Activated CD8-positive, alpha-beta memory T cell treated with anti-CD3 and anti-CD28 coated beads for 24 hours (primary cell): Measurements from ENCODE around the gene KLF13.

Source experiments
- DNase-seq: peaks from one replicate; pipeline ENCODE4 v3.0.0-alpha.2; 2020

The KLF13 gene

GRCh38 chr15:31405200-31405920, 78.7 kb downstream of the KLF13 start:
- no peak for DNase-seq

GRCh38 chr15:31407376-31407775, 80.7 kb downstream of the KLF13 start:
- no peak for DNase-seq

DNA sequence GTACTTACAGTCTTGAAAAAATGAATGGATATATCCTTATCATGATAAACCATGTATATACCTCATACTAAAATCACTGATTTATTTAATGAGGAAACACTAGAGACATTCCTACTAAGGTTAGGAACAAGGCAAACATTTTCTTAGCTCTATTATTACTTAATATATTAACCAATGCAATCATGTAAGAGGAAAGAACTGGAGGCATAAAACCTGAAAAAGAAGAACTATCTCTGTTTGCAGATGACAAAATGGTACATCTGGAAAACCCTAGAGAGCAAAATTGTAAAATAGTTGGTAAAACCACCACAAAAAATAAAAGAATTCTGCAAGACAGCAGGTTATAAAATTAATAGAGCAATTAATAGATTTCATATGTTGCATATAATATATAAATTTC, 81.2 kb downstream of the KLF13 start:
- DNase-seq: no peak

GRCh38 chr15:31408724-31409123, 82.1 kb downstream of the KLF13 start:
- DNase-seq: no peak

DNA sequence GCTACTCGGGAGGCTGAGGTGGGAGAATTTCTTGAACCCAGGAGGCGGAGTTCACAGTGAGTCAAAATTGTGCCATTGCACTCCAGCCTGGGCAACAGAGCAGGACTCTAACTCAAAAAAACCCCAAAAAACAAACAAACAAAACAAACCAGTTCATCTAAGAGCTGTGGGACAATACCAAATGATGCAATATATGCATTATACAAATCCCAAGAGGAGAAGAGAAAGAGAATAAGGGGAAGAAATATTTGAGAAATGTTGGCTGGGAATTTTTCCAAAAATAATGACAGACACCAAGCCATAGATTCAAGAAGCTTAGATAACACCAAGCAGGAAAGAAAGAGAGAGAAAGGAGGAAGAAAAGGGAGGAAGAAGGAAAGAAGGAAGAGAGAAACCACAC, 82.5 kb downstream of the KLF13 start:
- DNase-seq: no peak

DNA sequence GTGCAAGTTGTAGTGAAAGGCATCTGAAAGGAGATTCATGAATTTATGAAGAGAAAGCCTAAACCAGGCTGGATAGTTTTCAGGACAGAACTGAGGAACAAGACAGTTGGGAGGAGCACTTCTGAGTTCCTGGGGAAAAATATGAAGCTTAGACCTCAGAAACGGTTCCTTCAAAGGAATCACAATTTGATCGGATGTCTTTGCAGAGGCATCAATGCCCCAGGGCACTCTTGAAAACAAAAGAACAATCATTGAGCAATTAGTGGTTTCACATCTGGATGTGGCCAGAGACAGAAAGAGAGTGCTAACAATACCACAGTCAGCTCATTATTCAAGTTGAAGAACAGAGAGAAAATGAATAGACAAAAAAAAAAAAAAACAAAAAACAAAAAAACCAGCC, 86.2 kb downstream of the KLF13 start:
- no peak for DNase-seq

GRCh38 chr15:31415201-31415600, 88.6 kb downstream of the KLF13 start:
- no peak for DNase-seq

- no peak for DNase-seq
Observed at GRCh38 chr15:31419820-31420219, 93.2 kb downstream of the KLF13 start.

DNA sequence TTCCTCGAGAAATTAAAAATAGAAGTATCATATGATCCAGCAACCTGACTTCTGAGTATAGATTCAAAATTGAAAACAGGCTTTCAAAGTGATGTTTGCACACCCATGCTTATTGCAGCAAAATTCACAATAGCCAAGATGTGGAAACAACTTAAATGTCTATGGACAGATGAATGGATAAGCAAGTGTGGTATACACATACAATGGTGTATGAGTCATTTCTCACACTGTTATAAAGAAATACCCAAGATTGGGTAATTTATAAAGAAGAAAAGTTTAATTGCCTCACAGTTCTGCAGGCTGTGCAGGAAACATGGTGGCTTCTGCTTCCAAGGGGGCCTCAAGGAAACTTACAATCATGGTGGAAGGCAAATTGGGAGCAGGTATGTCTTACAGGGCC, 100.8 kb downstream of the KLF13 start:
- DNase-seq: no peak
